ENCODE data around the gene TRIM28.

Gene TRIM28

DNA sequence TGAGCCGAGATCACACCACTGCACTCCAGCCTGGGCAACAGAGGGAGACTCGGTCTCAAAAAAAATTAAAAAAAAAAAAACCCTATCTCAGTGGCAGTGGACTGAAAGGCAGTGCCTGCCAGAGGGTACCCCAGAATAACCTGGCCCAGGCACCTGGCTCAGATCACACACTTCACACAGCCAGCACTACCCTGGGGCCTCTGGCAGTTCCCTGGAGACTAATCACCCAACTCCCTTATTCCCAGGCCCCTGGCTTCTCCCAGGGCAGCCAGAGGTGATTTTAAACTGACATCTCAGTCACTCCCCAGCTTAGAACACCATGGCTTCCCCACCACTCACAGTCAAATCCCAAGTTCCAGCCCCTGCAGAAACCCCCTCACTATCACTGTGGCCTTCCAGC lies 28.6 kb upstream of the TRIM28 start:
- H3K4me3 ChIP-seq (ENCODE audit: low read depth, low read length): no peak overlapping the region
- TF ChIP-seq, protein P1, sequence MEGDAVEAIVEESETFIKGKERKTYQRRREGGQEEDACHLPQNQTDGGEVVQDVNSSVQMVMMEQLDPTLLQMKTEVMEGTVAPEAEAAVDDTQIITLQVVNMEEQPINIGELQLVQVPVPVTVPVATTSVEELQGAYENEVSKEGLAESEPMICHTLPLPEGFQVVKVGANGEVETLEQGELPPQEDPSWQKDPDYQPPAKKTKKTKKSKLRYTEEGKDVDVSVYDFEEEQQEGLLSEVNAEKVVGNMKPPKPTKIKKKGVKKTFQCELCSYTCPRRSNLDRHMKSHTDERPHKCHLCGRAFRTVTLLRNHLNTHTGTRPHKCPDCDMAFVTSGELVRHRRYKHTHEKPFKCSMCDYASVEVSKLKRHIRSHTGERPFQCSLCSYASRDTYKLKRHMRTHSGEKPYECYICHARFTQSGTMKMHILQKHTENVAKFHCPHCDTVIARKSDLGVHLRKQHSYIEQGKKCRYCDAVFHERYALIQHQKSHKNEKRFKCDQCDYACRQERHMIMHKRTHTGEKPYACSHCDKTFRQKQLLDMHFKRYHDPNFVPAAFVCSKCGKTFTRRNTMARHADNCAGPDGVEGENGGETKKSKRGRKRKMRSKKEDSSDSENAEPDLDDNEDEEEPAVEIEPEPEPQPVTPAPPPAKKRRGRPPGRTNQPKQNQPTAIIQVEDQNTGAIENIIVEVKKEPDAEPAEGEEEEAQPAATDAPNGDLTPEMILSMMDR (IDR thresholded peaks at IDR 0.05; ENCODE audit: low read depth, low read length): no peak

DNA sequence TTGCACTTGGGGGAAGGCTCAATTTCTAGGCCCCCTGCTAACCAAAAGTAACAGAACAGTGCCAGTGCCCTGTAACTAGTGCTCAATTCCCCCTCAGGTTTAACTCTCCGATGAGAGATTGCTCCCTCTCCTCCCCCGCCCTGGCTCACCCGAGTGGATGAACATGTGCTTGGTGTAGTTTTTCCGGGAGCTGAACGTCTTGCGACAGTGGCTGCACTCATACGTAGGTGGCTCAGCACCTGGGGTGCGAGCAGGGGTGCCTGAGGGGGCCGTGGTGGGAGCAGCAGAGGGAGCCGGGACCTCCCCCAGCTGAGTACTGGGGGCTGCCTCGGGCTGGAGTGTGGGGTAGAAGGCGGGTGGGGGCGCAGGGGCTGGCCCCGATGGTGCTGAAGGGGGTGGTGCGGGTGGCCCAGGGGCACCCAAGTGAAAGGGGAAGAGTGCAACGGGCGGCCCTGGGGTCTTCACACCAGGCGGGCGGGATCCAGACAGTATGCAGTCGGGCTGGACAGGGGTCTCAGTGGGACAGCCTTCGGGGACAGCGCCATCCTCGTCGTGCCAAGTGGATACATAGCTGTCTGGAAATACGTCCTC lies 27.5 kb upstream of the TRIM28 start:
- H3K4me3 ChIP-seq (ENCODE audit: low read depth, low read length): no peak overlapping the region
- TF ChIP-seq, protein P1 (IDR thresholded peaks at IDR 0.05; ENCODE audit: low read depth, low read length): no peak

GRCh38 chr19:58516964-58517833 lies 26.7 kb upstream of the TRIM28 start:
- H3K4me3 ChIP-seq (ENCODE audit: low read depth, low read length): no peak overlapping the region
- TF ChIP-seq, protein P1 (IDR thresholded peaks at IDR 0.05; ENCODE audit: low read depth, low read length): no peak

DNA sequence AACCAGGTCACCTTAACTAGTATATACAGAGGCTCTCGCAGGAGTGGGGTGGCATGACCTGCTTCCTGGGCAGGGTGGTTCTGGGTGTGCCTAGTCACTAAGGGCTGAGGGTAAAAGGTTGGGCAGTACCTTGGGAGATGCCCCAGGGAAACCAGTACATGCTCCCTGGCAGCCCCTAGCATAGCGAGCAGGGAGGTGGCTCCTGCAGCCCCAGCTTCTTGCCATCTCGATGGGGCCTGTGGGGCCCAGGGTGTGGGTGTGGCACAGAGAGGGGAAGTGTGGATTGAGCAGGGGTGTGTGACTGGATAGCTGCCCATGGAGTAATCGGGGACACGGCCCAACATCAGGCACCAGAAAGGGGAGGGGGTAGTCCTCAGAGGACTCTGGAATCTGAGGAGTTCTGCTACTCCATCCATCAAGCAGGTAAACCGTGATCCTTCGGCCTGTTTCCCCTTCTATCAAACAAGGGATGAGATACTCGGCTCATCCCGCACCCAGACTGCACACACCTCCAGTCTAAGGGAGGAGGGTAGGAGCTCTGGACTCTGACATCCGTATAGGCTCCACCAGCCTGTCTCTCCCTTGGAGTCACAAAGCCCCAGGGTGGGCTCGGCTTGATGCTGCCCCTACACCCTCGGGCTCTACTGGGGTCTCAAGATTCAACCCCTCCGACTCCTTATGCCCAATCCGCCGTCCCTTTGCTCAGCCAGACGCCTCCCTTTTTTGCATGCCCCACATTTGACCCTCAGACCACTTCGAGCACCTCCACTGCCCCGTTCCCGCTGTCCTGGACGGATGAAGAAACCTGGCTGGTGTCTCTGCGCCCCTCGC lies 25.4 kb upstream of the TRIM28 start:
- TF ChIP-seq, protein P1 (IDR thresholded peaks at IDR 0.05; ENCODE audit: low read depth, low read length): no peak; the same call in 1 of the 2 replicates
- H3K4me3 ChIP-seq (ENCODE audit: low read depth, low read length): peak overlapping the region; percentile 84

DNA sequence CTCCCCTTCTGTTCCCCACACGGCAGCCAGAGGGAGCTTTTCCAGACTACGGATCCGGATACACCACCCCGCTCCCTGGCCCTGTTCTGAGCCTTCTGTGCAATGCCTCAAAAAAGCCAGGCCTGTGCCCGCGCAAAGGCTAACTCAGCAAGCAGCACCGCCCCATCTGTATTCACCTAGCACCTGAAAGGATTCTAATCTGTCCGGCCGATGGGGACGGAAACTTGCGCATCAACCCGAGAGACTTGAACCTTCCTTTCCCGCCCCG lies 24.8 kb upstream of the TRIM28 start:
- H3K4me3 ChIP-seq (ENCODE audit: low read depth, low read length): peak overlapping the region; percentile 84
- TF ChIP-seq, protein P1 (IDR thresholded peaks at IDR 0.05; ENCODE audit: low read depth, low read length): peak; percentile 82; the same call in 1 of the 2 replicates

DNA sequence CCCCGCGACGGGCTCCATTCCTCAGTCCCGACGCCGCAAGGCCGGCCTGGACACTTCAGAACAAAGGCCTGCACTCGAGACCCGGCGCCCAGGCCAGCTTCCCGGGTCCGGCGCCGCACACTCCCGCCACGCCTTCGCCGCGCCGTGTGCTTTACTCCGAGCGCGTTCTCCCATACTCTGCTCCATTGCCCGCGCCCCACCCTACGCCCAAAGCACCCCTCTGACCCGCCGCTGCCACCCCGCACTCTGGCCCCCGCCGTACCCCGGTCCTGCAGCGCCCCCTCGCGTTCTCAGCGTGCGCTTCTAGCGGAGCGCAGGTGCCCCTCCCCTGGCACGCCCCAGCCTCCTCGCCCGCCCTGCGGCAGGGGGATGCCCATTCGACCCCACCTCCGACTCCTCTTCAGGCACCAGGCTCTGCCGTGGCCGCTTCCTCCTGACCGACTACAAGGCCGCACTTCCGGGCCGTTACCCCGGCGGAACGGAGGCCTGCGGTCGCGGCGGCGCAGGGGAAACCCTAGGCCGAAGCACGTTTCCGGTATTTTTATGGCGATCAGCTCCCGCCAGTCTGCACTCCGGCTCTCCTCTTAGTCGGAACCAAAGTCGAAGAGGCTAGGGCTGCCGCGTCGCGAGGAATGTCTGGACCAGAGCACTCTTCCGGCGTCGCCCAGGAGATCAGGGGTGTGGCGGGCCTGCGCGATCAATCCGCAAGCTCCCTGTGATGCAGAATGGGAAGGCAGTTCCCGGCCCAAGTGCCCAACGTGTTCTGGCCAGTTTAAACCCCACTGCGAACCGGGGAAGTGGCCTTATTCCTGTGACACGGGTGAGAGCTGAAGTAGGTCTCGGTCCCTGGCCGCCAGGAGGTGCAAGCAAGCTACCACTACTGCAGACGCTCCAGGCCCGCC lies 24.3 kb upstream of the TRIM28 start, which contains the start of gene ZBTB45:
ZBTB45 (minus strand) TSS at position 456 of the 902 bp plus-strand sequence. CDS start 2,137 bp downstream, outside the sequence.
- H3K4me3 ChIP-seq (ENCODE audit: low read depth, low read length): peak within 1 kb of the TSS; percentile 84
- TF ChIP-seq, protein P1 (IDR thresholded peaks at IDR 0.05; ENCODE audit: low read depth, low read length): peak; percentile 79

Measured in WI38 (cell line).